GM12878 (cell line): ENCODE data around the gene INPP4B. TPM values are rescaled to one million over a fixed set of nuclear protein-coding genes. Genes with fewer than 3 reads are reported as not detected.

Source experiments
- ATAC-seq: fragments of 200-7000 bp; cut with Tn5 transposase; 3 replicates; pipeline ENCODE4 v1.9.1; 2020; ENCODE audit warnings: mild to moderate bottlenecking, moderate library complexity
- BruUV-seq: library from RNA; stranded (reverse); fragments of 400-500 nt; replicated peaks from 2 replicates; lab custom pipeline; 2021; lab: Mats Ljungman, UMichigan
- CTCF ChIA-PET: fragments of 300-600 bp; sonication (Branson Sonifier 250); formaldehyde crosslinking; extraction: SDS; loops from one replicate; lab custom pipeline; 2021; ENCODE audit warnings: inconsistent platforms; lab: Yijun Ruan, JAX
- POLR2A ChIA-PET: fragments of 350-600 bp; formaldehyde crosslinking; extraction: SDS; loops from one replicate; lab custom pipeline; 2021; ENCODE audit warnings: inconsistent platforms; lab: Charles Lee
- RAD21 ChIA-PET: fragments of 300-600 bp; sonication (Branson Sonifier 250); formaldehyde crosslinking; loops from one replicate; lab custom pipeline; 2023; ENCODE audit warnings: antibody characterized with exemption; ENCODE audit not compliant: unreplicated experiment; lab: Charles Lee
- SMC1A ChIA-PET: fragments of 300-600 bp; sonication (Branson Sonifier 250); formaldehyde crosslinking; loops from one replicate; lab custom pipeline; 2023; ENCODE audit not compliant: unreplicated experiment, uncharacterized antibody; lab: Charles Lee
- DNase-seq: peaks from one replicate; pipeline ENCODE4 v3.0.0-alpha.2; 2011; ENCODE audit warnings: low read depth, low spot score
- FAIRE-seq: peaks from 3 replicates; lab custom pipeline; 2011; peaks lifted over from hg19 to GRCh38; lab: Jason Lieb, UNC
- H2AFZ ChIP-seq: 2 replicates; pipeline ENCODE4 v1.6.0; 2011; ENCODE audit warnings: low read depth, low read length, control low read depth; ENCODE audit not compliant: control insufficient read depth
- H3K27ac ChIP-seq: 2 replicates; pipeline ENCODE4 v1.5.1; 2011; ENCODE audit warnings: control low read depth; ENCODE audit not compliant: control insufficient read depth, insufficient read depth
- H3K27me3 ChIP-seq, 2 experiments: replicated peaks in 1 of 2; 2 replicates each; pipeline versions ENCODE4 v1.6.0 to v1.6.1; 2011; ENCODE audit warnings: low read length in 1 of 2; ENCODE audit not compliant: control insufficient read depth in 2 of 2, insufficient read depth in 2 of 2
- H3K36me3 ChIP-seq, 2 experiments: 2 replicates each; pipeline ENCODE4 v1.5.1; 2011; ENCODE audit warnings: low read length in 1 of 2; ENCODE audit not compliant: control insufficient read depth in 2 of 2, insufficient read depth in 2 of 2
- H3K4me1 ChIP-seq: 2 replicates; pipeline ENCODE4 v1.6.1; 2011; ENCODE audit warnings: mild to moderate bottlenecking, low read length, moderate library complexity, mixed read lengths; ENCODE audit not compliant: control insufficient read depth, insufficient read depth
- H3K4me2 ChIP-seq: 2 replicates; pipeline ENCODE4 v1.6.0; 2011; ENCODE audit warnings: control low read depth; ENCODE audit not compliant: control insufficient read depth, insufficient read depth
- H3K4me3 ChIP-seq: fragments of 200-600 bp; sonication (generic); 2 replicates; pipeline ENCODE4 v1.5.1; 2016
- H3K79me2 ChIP-seq: 2 replicates; pipeline ENCODE4 v1.6.0; 2011; ENCODE audit warnings: low read length; ENCODE audit not compliant: control insufficient read depth, insufficient read depth
- H3K9ac ChIP-seq: 2 replicates; pipeline ENCODE4 v1.8.0; 2011; ENCODE audit warnings: low read length, control low read depth, mixed read lengths; ENCODE audit not compliant: control insufficient read depth, insufficient read depth
- H3K9me3 ChIP-seq: replicated peaks from 3 replicates; pipeline ENCODE4 v1.5.1; 2011; ENCODE audit warnings: mild to moderate bottlenecking, low read length; ENCODE audit not compliant: control insufficient read depth, insufficient read depth
- H4K20me1 ChIP-seq: 2 replicates; pipeline ENCODE4 v1.6.0; 2011; ENCODE audit not compliant: control insufficient read depth, insufficient read depth
- CHD1 ChIP-seq: IDR thresholded peaks from 2 replicates; pipeline ENCODE4 v1.6.1; 2012; ENCODE audit warnings: low read depth, low read length, improper control_type of control experiment
- EED ChIP-seq: sonication (generic); IDR thresholded peaks from 2 replicates; pipeline ENCODE4 v1.6.1; 2016; ENCODE audit warnings: antibody characterized with exemption, low read depth
- ETV6 ChIP-seq, 2 experiments: fragments of 450-650 bp in 1 of 2; IDR thresholded peaks in 1 of 2; conservative IDR thresholded peaks in 1 of 2; 2 replicates each; pipeline ENCODE4 v1.6.1; 2014; ENCODE audit warnings: antibody characterized with exemption in 1 of 2, borderline replicate concordance in 1 of 2, low read depth in 1 of 2, mild to moderate bottlenecking in 1 of 2, moderate library complexity in 1 of 2
- GATAD2B ChIP-seq: fragments of 450-650 bp; conservative IDR thresholded peaks from 2 replicates; pipeline ENCODE4 v1.6.1; 2017; ENCODE audit warnings: low read depth, mild to moderate bottlenecking, moderate library complexity
- HDGF ChIP-seq: fragments of 450-650 bp; IDR thresholded peaks from 2 replicates; pipeline ENCODE4 v1.6.1; 2016; ENCODE audit warnings: antibody characterized with exemption
- JUNB ChIP-seq: IDR thresholded peaks from 2 replicates; pipeline ENCODE4 v1.6.1; 2016; ENCODE audit warnings: antibody characterized with exemption, mild to moderate bottlenecking
- KLF5 ChIP-seq: fragments of 450-650 bp; IDR thresholded peaks from 2 replicates; pipeline ENCODE4 v1.6.1; 2014; ENCODE audit warnings: mild to moderate bottlenecking; ENCODE audit not compliant: partially characterized antibody
- NFYA ChIP-seq: IDR thresholded peaks from 2 replicates; pipeline ENCODE4 v1.6.1; 2011; ENCODE audit warnings: low read depth, mild to moderate bottlenecking, low read length, improper control_type of control experiment, borderline replicate concordance
- NRF1 ChIP-seq: conservative IDR thresholded peaks from 2 replicates; pipeline ENCODE4 v1.6.1; 2011; ENCODE audit warnings: mild to moderate bottlenecking, low read depth, low read length, improper control_type of control experiment
- RBBP5 ChIP-seq: fragments of 200-600 bp; sonication (generic); conservative IDR thresholded peaks from 2 replicates; pipeline ENCODE4 v1.6.1; 2016
- SIX5 ChIP-seq: IDR thresholded peaks from 2 replicates; pipeline ENCODE4 v1.6.1; 2011; ENCODE audit warnings: mild to moderate bottlenecking, low read depth, low read length, moderate library complexity; ENCODE audit not compliant: severe bottlenecking
- TAF1 ChIP-seq: IDR thresholded peaks from 2 replicates; pipeline ENCODE4 v1.6.1; 2011; ENCODE audit warnings: mild to moderate bottlenecking, low read depth, low read length, borderline replicate concordance
- ZZZ3 ChIP-seq: IDR thresholded peaks from 2 replicates; pipeline ENCODE4 v1.6.1; 2011; ENCODE audit warnings: low read depth; ENCODE audit not compliant: control insufficient read depth, insufficient read length
- in situ Hi-C: fragments of 300-500 bp; cut with MboI; formaldehyde crosslinking; loops from 9 replicates; pipeline ENCODE4 v1.14.3; 2018; ENCODE audit warnings: mixed read lengths
- intact Hi-C: fragments of 100-400 bp; cut with micrococcal nuclease; formaldehyde crosslinking; loops from one replicate; pipeline ENCODE4 v1.14.2; 2022; ENCODE audit not compliant: unreplicated experiment
- polyA plus RNA-seq, 11 experiments: library from polyadenylated mRNA; depleted of rRNA in 4 of 11; unstranded in 6 of 11; stranded (reverse) in 5 of 11; fragments of >200 nt; fragmentation: Nextera tagmentation in 4 of 11; fragmentation: Illumina TruSeq in 1 of 11; extraction: Ambion mirVana in 4 of 11; extraction: Trizol in 1 of 11; gene quantifications; 1 replicate in 1 of 11; 2 replicates in 10 of 11; pipeline versions ENCODE4 v1.2.1 to v1.2.3, GENCODE V29; 2011 to 2016; ENCODE audit warnings: inconsistent platforms in 2 of 11, missing spikeins in 2 of 11, low read depth in 1 of 11
- total RNA-seq, 4 experiments: library from RNA; depleted of rRNA in 3 of 4; stranded (reverse); fragments of >200 nt in 3 of 4; fragmentation: Illumina TruSeq in 1 of 4; extraction: Trizol in 1 of 4; gene quantifications; 2 replicates each; pipeline versions ENCODE4 v1.2.1 to v1.2.3, GENCODE V29; 2013 to 2021

Gene INPP4B
- total and polyA plus RNA-seq, 10 of the 15 experiments (the other 5 are each of a cell fraction or from before 2014, with no cell fraction given) = 0.53 to 11.2 (median 0.95) TPM

DNA sequence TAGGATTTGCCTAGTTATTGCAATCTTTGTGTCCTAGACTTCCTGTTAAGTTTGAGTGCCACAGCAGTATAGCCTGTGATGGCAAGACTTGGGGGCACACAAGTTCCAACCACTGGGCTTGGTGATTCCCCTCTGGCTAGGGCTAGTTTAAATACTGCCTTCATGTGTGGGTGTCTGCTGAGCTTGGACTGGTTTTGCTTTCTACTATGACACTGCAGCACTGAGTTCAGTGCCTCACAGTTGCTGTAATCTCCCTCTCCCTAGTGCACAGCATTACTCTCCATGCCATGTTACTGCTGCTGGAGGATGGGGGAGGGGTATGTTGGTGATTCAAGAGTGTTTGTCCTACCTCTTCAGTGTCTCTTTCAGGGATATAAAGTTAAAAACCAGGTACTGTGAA is 830.1 kb downstream of the INPP4B start:
- Histone ChIP-seq H3K4me1 (no peaks in the 10 kb centered on the region), H3K36me3 (no peaks in the 10 kb centered on the region), H3K4me2 (no peak overlapping the region), H3K27ac (no peak overlapping the region), H3K9ac (no peak overlapping the region), H2AFZ (no peak overlapping the region), H3K79me2 (no peaks in the 10 kb centered on the region), H3K9me3 (no peaks in the 10 kb centered on the region), H3K4me3 (no peak overlapping the region), H3K27me3 (no peaks in the 10 kb centered on the region), H4K20me1 (no peaks in the 10 kb centered on the region)
- CTCF ChIA-PET = no interaction called here
- DNase-seq (peak; percentile 0), ATAC-seq (peak; percentile 71), FAIRE-seq (no peak)
- TF ChIP-seq NRF1 (no peak), CHD1 (no peak), TAF1 (no peak), SIX5 (no peak), ETV6 (conservative IDR thresholded peaks at IDR 0.05 in 1 of 2, IDR thresholded peaks at IDR 0.05 in 1 of 2; ENCODE audit: borderline replicate concordance in 1 of 2, low read depth in 1 of 2) (no peak), KLF5 (no peak), JUNB (no peak), RBBP5 (no peak), EED (no peak), GATAD2B (no peak), NFYA (no peak), ZZZ3 (no peak), HDGF (no peak)
- no TSS peak for BruUV-seq
- in situ Hi-C loops (no loop called here), intact Hi-C loops (no loop called here)
- POLR2A ChIA-PET = no interaction called here
- SMC1A ChIA-PET = no interaction called here
- RAD21 ChIA-PET = no interaction called here
